Neural progenitor cell (in vitro differentiated cells): ENCODE measurements around the gene ZNF462.

Experiments
- EZH2 ChIP-seq: fragments of 200-600 bp; sonication (generic); IDR thresholded peaks from 2 replicates; pipeline ENCODE4 v1.6.1; 2017; ENCODE audit warnings: antibody characterized with exemption, mild to moderate bottlenecking, moderate library complexity
- TF ChIP-seq, protein P1 (sequence below): fragments of 200-600 bp; sonication (generic); IDR thresholded peaks from 2 replicates; pipeline ENCODE4 v1.5.1; 2017; ENCODE audit warnings: antibody characterized with exemption, mild to moderate bottlenecking

DNA sequence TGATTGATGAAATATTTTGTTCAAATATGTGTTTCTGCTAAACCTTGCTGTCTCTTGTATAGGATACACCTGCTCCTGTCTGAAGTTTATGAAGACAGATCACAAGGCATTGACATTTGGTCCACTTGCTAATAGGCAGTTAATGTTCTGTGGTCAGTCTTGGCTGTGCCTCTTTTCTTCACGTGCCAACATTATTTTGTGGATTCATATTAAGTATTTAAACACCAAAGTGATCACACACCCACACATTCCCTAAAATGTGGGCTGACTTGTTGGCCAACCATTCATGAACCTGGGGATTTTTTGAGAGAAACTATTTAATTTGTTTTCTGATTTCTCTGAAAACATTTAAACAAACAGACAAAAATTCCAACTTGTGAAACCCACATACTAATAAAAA is 33.7 kb downstream of the ZNF462 start:
- no peak for TF ChIP-seq EZH2
- TF ChIP-seq, protein P1, sequence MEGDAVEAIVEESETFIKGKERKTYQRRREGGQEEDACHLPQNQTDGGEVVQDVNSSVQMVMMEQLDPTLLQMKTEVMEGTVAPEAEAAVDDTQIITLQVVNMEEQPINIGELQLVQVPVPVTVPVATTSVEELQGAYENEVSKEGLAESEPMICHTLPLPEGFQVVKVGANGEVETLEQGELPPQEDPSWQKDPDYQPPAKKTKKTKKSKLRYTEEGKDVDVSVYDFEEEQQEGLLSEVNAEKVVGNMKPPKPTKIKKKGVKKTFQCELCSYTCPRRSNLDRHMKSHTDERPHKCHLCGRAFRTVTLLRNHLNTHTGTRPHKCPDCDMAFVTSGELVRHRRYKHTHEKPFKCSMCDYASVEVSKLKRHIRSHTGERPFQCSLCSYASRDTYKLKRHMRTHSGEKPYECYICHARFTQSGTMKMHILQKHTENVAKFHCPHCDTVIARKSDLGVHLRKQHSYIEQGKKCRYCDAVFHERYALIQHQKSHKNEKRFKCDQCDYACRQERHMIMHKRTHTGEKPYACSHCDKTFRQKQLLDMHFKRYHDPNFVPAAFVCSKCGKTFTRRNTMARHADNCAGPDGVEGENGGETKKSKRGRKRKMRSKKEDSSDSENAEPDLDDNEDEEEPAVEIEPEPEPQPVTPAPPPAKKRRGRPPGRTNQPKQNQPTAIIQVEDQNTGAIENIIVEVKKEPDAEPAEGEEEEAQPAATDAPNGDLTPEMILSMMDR = no peak
